CD4-positive, alpha-beta T cell (primary cell): ENCODE data around the gene ADPGK. TPM values are rescaled to one million over a fixed set of nuclear protein-coding genes. Genes with fewer than 3 reads are reported as not detected.
A peak's percentile ranks its signal among the peaks of the same experiment; 100 is the strongest.

Source experiments
- ATAC-seq: fragments of 200-7000 bp; cut with Tn5 transposase; one replicate; pipeline ENCODE4 v1.10.0; 2022; ENCODE audit warnings: mild to moderate bottlenecking; ENCODE audit not compliant: poor library complexity
- CTCF ChIA-PET: fragments of 350-600 bp; sonication (Branson Sonifier 250); formaldehyde crosslinking; loops from one replicate; lab custom pipeline; 2021; ENCODE audit warnings: antibody characterized with exemption, inconsistent platforms; lab: Charles Lee
- POLR2A ChIA-PET: fragments of 350-600 bp; sonication (Branson Sonifier 250); formaldehyde crosslinking; loops from one replicate; lab custom pipeline; 2021; ENCODE audit warnings: antibody characterized with exemption, inconsistent platforms; lab: Charles Lee
- DNase-seq, 14 experiments: peaks; one replicate each; pipeline ENCODE4 v3.0.0-alpha.2; 2013 to 2020; ENCODE audit warnings: mixed read lengths in 2 of 14
- H3K27ac ChIP-seq, 2 donors: one replicate each; pipeline versions ENCODE4 v1.5.1 to v1.7.0; 2013; ENCODE audit warnings: low read length in 2 of 2, low read depth in 1 of 2, mild to moderate bottlenecking in 1 of 2
- H3K27me3 ChIP-seq, 2 experiments: 1 replicate in 1 of 2; 2 replicates in 1 of 2; pipeline versions ENCODE4 v1.6.1 to v1.7.0; 2013; ENCODE audit warnings: low read length in 2 of 2, control low read depth in 1 of 2, mild to moderate bottlenecking in 1 of 2, moderate library complexity in 1 of 2; ENCODE audit not compliant: insufficient read depth in 2 of 2, control insufficient read depth in 1 of 2
- H3K36me3 ChIP-seq: one replicate; pipeline ENCODE4 v1.6.1; 2013; ENCODE audit warnings: low read length, control low read depth; ENCODE audit not compliant: insufficient read depth
- H3K4me1 ChIP-seq: one replicate; pipeline ENCODE4 v1.6.1; 2013; ENCODE audit warnings: low read length, control low read depth; ENCODE audit not compliant: insufficient read depth
- H3K4me3 ChIP-seq: one replicate; pipeline ENCODE4 v1.5.1; 2013; ENCODE audit warnings: mild to moderate bottlenecking, low read length, moderate library complexity
- H3K9me3 ChIP-seq, 2 experiments: 1 replicate in 1 of 2; 2 replicates in 1 of 2; pipeline versions ENCODE4 v1.6.1 to v1.7.0; 2013; ENCODE audit warnings: low read length in 2 of 2, mild to moderate bottlenecking in 2 of 2, control low read depth in 1 of 2, moderate library complexity in 1 of 2; ENCODE audit not compliant: control insufficient read depth in 1 of 2, insufficient read depth in 1 of 2
- H3K27ac Mint-ChIP-seq: one replicate; pipeline ENCODE4 v1.8.0; 2020; ENCODE audit warnings: mixed read lengths
- H3K27me3 Mint-ChIP-seq: one replicate; pipeline ENCODE4 v1.8.0; 2021; ENCODE audit warnings: mixed read lengths
- H3K36me3 Mint-ChIP-seq: one replicate; pipeline ENCODE4 v1.8.0; 2021; ENCODE audit warnings: low read depth, mixed read lengths
- H3K4me1 Mint-ChIP-seq: one replicate; pipeline ENCODE4 v1.8.0; 2021; ENCODE audit warnings: low read depth, mixed read lengths
- H3K4me3 Mint-ChIP-seq: one replicate; pipeline ENCODE4 v1.8.0; 2020; ENCODE audit warnings: mild to moderate bottlenecking, mixed read lengths
- H3K9me3 Mint-ChIP-seq: one replicate; pipeline ENCODE4 v1.8.0; 2020; ENCODE audit warnings: mixed read lengths
- CTCF ChIP-seq: fragments of 200-600 bp; IDR thresholded peaks from one replicate; pipeline ENCODE4 v1.8.0; 2022; ENCODE audit warnings: antibody characterized with exemption, mild to moderate bottlenecking
- intact Hi-C, 2 experiments: fragments of 100-400 bp; cut with DNase I in 1 of 2; cut with micrococcal nuclease in 1 of 2; formaldehyde crosslinking; loops; one replicate each; pipeline versions ENCODE4 v1.15.1 to v1.9.0; 2023 to 2025; cut with DNase I, micrococcal nuclease
- total RNA-seq, 174 experiments: library from RNA in 2 of 174; stranded (reverse) in 2 of 174; gene quantifications; one replicate each; pipeline ENCODE4 v1.2.3 and lab custom pipeline; 2021 to 2026

ADPGK gene
- total RNA-seq, 2 experiments from 2014 or later, result 88.8 to 92.5 TPM

- no peak for TF ChIP-seq CTCF
- H3K4me3 ChIP-seq, result no peak overlapping the region
- ATAC-seq (no peak), DNase-seq (no peak)
- ChIA-PET CTCF (no interaction called here), POLR2A (no interaction called here)
- H3K27me3 ChIP-seq, result peaks cover 6 to 11% of the 10 kb centered on the region in 2 experiments
- H3K4me1 ChIP-seq, result peaks cover 5% of the 10 kb centered on the region
- intact Hi-C loops, result no loop called here
- H3K27ac ChIP-seq, result no peak overlapping the region
- no peaks in the 10 kb centered on the region for H3K9me3 ChIP-seq
- peaks cover 4% of the 10 kb centered on the region for H3K4me1 Mint-ChIP-seq
- H3K27ac Mint-ChIP-seq, result no peak overlapping the region
- H3K36me3 Mint-ChIP-seq, result no peaks in the 10 kb centered on the region
- H3K36me3 ChIP-seq, result no peaks in the 10 kb centered on the region
- H3K4me3 Mint-ChIP-seq, result no peak overlapping the region
- H3K9me3 Mint-ChIP-seq, result no peaks in the 10 kb centered on the region
- H3K27me3 Mint-ChIP-seq, result peaks cover 53% of the 10 kb centered on the region
These were observed 18.2 kb upstream of the ADPGK start for GRCh38 chr15:72801590-72802325.

- Mint-ChIP-seq H3K9me3 (no peaks in the 10 kb centered on the region), H3K27me3 (peaks cover 60% of the 10 kb centered on the region), H3K36me3 (no peaks in the 10 kb centered on the region), H3K27ac (no peak overlapping the region), H3K4me1 (peaks cover 10% of the 10 kb centered on the region), H3K4me3 (no peak overlapping the region)
- CTCF ChIA-PET, result no interaction called here
- ATAC-seq (no peak), DNase-seq (no peak)
- H3K36me3 ChIP-seq, result no peaks in the 10 kb centered on the region
- H3K27ac ChIP-seq, result no peak overlapping the region
- peaks cover 6 to 11% of the 10 kb centered on the region in 2 experiments for H3K27me3 ChIP-seq
- H3K4me3 ChIP-seq, result no peak overlapping the region
- no peak for TF ChIP-seq CTCF
- peaks cover 11% of the 10 kb centered on the region for H3K4me1 ChIP-seq
- intact Hi-C loops, result no loop called here
- POLR2A ChIA-PET, result no interaction called here
- no peaks in the 10 kb centered on the region for H3K9me3 ChIP-seq
These were observed 17.4 kb upstream of the ADPGK start for GRCh38 chr15:72800833-72801481.

- intact Hi-C loops, result loop anchor here (2.0 to 5.0 kb wide), 3 partner anchors 283 to 899 kb away; no protein-coding TSS in a partner anchor
- Histone ChIP-seq H3K27ac (no peak overlapping the region), H3K4me1 (peaks cover 11% of the 10 kb centered on the region), H3K36me3 (no peaks in the 10 kb centered on the region), H3K4me3 (no peak overlapping the region), H3K27me3 (peaks cover 6 to 8% of the 10 kb centered on the region in 2 experiments), H3K9me3 (no peaks in the 10 kb centered on the region)
- Mint-ChIP-seq H3K4me1 (peaks cover 10% of the 10 kb centered on the region), H3K36me3 (no peaks in the 10 kb centered on the region), H3K27me3 (peaks cover 58% of the 10 kb centered on the region), H3K27ac (no peak overlapping the region), H3K4me3 (peak overlapping the region; percentile 70), H3K9me3 (no peaks in the 10 kb centered on the region)
- DNase-seq, result no peak
- no peak for TF ChIP-seq CTCF
- no peak for ATAC-seq
- ChIA-PET CTCF (no interaction called here), POLR2A (interaction anchor here (0.6 kb wide), 1 partner anchor 18 kb away, joined by 3 read pairs; no protein-coding TSS in a partner anchor)
These were observed 14.3 kb upstream of the ADPGK start for GRCh38 chr15:72797834-72798233.
